ENCODE data around the gene RBBP8NL.

Gene RBBP8NL

DNA sequence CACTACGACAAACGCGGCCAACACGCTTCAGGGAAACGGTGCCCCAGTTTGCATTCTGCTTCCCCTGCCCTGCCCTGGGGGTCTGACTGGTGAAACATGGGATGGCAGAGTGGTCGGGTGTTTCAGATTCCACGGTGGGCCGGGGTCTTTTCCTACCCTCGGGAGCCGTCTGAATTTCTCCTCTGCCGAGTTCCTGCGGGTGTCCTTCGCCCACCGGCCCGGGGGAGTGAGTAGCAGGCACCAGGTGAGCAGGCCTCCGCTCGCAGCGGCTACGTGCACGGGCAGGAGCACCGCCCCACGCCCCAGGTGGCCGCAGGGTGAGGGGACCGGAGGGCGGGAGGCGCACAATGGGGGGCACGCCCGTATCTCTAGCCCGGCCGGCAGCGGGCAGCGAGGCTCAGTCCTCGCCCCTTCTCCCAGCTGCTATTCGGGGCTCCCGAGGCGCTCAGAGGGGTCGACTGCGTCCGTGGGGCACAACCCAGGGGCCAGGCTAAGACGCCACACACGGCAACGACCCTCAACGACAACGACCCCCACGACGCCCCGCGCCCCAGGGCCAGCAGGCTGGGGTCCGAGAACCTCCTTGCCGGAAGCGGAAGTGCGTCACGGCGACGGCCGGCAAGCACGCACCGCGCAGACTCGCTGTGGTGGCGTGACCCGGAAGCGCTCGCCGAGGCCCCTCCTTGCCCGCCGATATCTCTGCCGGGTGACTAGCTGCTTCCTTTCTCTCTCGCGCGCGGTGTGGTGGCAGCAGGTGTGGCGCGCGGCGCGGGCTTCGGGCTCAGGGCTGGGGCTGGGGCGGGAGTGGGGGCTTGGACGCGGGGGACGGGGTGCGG, 40.7 kb downstream of the RBBP8NL start, which contains the start of gene RPS21:
Gene RPS21 (plus strand): TSS at position 721 of the 836 bp plus-strand sequence. CDS start 236 bp downstream, outside the sequence.
- no peaks in the 10 kb centered on the region for H3K9me3 ChIP-seq (ENCODE audit: severe bottlenecking)
- H3K36me3 ChIP-seq: peaks cover 44% of the 10 kb centered on the region
- TF ChIP-seq, protein P1, sequence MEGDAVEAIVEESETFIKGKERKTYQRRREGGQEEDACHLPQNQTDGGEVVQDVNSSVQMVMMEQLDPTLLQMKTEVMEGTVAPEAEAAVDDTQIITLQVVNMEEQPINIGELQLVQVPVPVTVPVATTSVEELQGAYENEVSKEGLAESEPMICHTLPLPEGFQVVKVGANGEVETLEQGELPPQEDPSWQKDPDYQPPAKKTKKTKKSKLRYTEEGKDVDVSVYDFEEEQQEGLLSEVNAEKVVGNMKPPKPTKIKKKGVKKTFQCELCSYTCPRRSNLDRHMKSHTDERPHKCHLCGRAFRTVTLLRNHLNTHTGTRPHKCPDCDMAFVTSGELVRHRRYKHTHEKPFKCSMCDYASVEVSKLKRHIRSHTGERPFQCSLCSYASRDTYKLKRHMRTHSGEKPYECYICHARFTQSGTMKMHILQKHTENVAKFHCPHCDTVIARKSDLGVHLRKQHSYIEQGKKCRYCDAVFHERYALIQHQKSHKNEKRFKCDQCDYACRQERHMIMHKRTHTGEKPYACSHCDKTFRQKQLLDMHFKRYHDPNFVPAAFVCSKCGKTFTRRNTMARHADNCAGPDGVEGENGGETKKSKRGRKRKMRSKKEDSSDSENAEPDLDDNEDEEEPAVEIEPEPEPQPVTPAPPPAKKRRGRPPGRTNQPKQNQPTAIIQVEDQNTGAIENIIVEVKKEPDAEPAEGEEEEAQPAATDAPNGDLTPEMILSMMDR (IDR thresholded peaks at IDR 0.05; ENCODE audit: low read depth, low read length): no peak
- peak within 1 kb of the TSS; percentile 90 for H3K27ac ChIP-seq
- DNase-seq: peak; percentile 92
- peak within 1 kb of the TSS; percentile 75 for H3K4me3 ChIP-seq (ENCODE audit: low read depth, low read length)
- H3K27me3 ChIP-seq (ENCODE audit: insufficient read depth, low read depth, severe bottlenecking): no peaks in the 10 kb centered on the region

DNA sequence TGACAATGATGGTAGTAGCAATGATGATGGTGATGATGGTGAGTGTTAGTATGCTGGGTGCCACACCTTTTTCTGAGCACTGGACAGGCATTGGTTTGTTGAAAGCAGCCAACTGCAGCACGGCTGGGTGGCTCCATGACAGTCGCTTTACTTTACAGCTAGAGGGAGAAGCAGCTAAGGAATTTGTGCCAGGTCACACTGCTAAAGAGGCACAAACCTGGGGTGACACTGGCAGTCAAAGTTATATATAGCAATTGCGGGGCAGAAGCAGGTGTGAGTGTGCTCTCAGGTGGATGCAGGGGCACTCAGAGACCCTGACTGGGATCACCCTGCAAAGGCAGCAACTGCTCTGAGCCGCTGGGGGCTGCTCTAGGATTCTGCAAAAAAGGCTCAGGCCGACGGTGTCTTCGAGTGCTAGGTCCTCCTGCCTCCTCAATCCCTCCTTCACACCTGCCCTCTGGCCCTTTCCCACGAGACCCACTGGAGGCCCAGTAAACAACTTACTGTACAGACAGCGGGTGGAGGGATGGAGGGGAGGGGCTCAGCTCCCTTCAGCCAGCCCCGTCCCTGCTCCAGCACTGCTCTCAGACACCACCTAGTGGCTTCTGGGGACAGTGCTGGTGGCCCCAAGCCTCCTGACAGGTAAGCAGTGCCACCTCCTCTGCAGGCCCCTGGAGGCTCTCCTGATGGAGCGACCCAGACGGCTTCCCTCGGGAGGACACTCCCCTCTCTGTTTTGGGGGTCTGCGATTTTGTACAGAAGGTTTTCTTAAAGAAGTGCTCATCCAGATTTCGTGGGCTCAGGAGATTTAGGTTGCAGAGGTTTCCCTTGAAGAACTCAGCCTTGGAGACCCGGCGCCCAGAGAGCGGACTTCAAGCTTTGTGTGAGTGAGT, 44.8 kb downstream of the RBBP8NL start:
- peaks cover 7% of the 10 kb centered on the region for H3K36me3 ChIP-seq
- peak overlapping the region; percentile 10; the same call in 1 of the 2 replicates for H3K27ac ChIP-seq
- TF ChIP-seq, protein P1 (IDR thresholded peaks at IDR 0.05; ENCODE audit: low read depth, low read length): peak; percentile 98
- H3K9me3 ChIP-seq (ENCODE audit: severe bottlenecking): no peaks in the 10 kb centered on the region
- H3K27me3 ChIP-seq (ENCODE audit: insufficient read depth, low read depth, severe bottlenecking): no peaks in the 10 kb centered on the region
- H3K4me3 ChIP-seq (ENCODE audit: low read depth, low read length): no peak overlapping the region
- DNase-seq: peak; percentile 90

DNA sequence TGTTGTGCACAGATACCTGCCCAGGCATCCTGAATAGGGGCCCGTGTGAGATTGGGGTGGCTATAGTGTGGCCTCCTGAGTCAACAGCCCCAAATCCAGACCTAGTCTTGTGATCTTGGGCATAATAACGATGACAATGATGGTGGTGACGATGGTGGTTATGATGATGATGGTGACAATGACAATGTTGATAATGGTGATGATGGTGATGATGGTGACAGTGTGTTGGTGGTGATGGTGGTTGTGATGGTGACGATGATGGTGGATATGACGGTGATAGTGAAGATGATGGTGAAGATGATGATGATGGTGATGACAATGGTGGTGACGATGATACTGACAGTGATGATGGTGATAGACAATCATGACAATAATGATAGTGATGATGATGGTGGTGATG, 45.5 kb downstream of the RBBP8NL start:
- peak overlapping the region; percentile 61 for H3K27ac ChIP-seq

DNA sequence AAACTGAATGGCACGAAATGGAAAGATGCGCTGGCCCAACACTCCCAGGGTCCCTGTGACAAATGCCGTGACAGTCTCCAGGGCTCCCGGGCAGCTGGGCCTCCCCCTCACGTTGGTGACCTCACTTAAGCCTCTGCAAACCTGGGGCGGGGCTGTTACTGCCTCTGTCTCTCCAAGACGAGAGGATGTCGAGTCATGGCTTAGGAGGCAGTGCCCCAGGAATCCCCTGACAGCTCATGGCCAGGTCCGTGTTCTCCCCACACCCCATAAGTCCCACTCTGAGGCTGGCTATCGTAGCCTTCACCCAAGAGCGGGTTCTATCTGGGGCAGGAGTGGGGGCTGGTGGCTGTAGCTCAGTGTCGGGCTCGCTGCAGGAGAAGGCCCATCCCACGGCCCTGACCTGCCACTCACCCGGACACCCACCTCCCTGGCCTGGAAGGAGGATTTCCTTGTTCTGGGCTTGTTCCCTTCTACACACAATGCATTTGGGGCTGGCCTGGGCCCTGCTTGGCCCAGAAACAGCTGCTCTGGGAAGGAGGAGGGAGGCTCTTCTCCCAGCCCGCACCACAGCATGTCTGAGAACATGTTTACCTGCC, 46.0 kb downstream of the RBBP8NL start:
- Histone ChIP-seq H3K9me3 (ENCODE audit: severe bottlenecking) (no peaks in the 10 kb centered on the region), H3K4me3 (ENCODE audit: low read depth, low read length) (no peak overlapping the region), H3K27me3 (ENCODE audit: insufficient read depth, low read depth, severe bottlenecking) (no peaks in the 10 kb centered on the region), H3K36me3 (peaks cover 2% of the 10 kb centered on the region; the same call in 1 of the 2 replicates), H3K27ac (peak overlapping the region; percentile 61)
- DNase-seq: peak; percentile 87
- TF ChIP-seq, protein P1 (IDR thresholded peaks at IDR 0.05; ENCODE audit: low read depth, low read length): no peak

More for the DNA sequence above, 45.5 kb downstream of the RBBP8NL start:
- TF ChIP-seq, protein P1 (IDR thresholded peaks at IDR 0.05; ENCODE audit: low read depth, low read length): no peak
- peaks cover 2% of the 10 kb centered on the region for H3K36me3 ChIP-seq
- no peak for DNase-seq
- no peaks in the 10 kb centered on the region for H3K9me3 ChIP-seq (ENCODE audit: severe bottlenecking)
- H3K4me3 ChIP-seq (ENCODE audit: low read depth, low read length): no peak overlapping the region
- H3K27me3 ChIP-seq (ENCODE audit: insufficient read depth, low read depth, severe bottlenecking): no peaks in the 10 kb centered on the region

DNA sequence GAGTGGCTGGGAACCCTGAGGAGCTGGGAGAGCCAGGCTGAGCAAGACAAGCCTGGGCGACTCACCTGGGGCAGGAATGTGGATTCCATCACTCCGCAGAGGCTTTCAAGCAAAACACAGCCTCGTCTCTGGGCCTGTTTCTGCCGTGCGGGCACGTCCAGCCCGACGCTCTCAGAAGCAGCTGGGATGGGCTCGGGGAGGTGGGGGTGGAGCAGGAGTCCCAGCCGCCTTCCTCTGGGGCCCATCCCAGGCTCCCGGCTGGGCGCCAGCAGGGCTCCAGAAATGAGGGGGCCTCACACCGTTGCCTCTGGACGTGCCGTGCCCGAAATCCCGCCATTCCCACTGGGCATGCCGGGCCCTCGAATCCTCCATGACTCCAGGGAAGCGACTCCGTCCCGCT, 49.1 kb downstream of the RBBP8NL start:
- DNase-seq: no peak

More for the DNA sequence above, 49.1 kb downstream of the RBBP8NL start:
- H3K36me3 ChIP-seq: peaks cover 2% of the 10 kb centered on the region; the same call in 1 of the 2 replicates
- no peak overlapping the region for H3K4me3 ChIP-seq (ENCODE audit: low read depth, low read length)
- H3K27me3 ChIP-seq (ENCODE audit: insufficient read depth, low read depth, severe bottlenecking): no peaks in the 10 kb centered on the region
- no peak overlapping the region for H3K27ac ChIP-seq
- H3K9me3 ChIP-seq (ENCODE audit: severe bottlenecking): peaks cover 3% of the 10 kb centered on the region
- TF ChIP-seq, protein P1 (IDR thresholded peaks at IDR 0.05; ENCODE audit: low read depth, low read length): no peak
